HL-60 (cell line): Measurements from ENCODE around the gene SAMD9.

ENCODE experiments used
- POLR2AphosphoS5 ChIP-seq: IDR thresholded peaks from 2 replicates; pipeline ENCODE4 v1.6.1; 2012; ENCODE audit warnings: low read depth
- SPI1 ChIP-seq: IDR thresholded peaks from 2 replicates; pipeline ENCODE4 v1.6.1; 2012; ENCODE audit warnings: low read depth, mild to moderate bottlenecking, borderline replicate concordance
- TF ChIP-seq, protein P1 (sequence below): IDR thresholded peaks from one replicate; pipeline ENCODE4 v1.5.1; 2011; ENCODE audit warnings: low read length, control low read depth, inconsistent platforms; ENCODE audit not compliant: insufficient read depth
- TF ChIP-seq, protein P2 (sequence below): IDR thresholded peaks from 2 replicates; pipeline ENCODE4 v1.6.1; 2012; ENCODE audit warnings: low read depth; ENCODE audit not compliant: insufficient replicate concordance

DNA sequence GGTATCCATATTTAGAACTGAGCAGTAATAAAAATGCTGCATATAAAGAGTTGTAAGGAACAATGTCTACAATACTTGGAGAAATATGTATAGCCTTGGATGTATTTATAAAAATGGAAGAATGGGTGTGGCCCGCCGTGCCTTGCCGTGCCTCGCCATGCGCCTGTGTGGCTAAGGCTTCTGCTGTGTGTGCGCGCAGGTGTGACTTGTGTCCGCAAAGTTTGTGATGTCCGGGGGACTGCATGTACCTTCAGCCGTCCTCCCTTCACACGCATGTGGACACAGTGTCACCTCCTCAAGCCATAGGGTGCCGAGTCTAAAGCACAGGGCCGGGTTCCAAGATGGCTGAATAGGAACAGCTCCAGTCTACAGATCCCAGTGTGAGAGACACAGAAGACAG lies 9.8 kb downstream of the SAMD9 start:
- TF ChIP-seq, protein P1, sequence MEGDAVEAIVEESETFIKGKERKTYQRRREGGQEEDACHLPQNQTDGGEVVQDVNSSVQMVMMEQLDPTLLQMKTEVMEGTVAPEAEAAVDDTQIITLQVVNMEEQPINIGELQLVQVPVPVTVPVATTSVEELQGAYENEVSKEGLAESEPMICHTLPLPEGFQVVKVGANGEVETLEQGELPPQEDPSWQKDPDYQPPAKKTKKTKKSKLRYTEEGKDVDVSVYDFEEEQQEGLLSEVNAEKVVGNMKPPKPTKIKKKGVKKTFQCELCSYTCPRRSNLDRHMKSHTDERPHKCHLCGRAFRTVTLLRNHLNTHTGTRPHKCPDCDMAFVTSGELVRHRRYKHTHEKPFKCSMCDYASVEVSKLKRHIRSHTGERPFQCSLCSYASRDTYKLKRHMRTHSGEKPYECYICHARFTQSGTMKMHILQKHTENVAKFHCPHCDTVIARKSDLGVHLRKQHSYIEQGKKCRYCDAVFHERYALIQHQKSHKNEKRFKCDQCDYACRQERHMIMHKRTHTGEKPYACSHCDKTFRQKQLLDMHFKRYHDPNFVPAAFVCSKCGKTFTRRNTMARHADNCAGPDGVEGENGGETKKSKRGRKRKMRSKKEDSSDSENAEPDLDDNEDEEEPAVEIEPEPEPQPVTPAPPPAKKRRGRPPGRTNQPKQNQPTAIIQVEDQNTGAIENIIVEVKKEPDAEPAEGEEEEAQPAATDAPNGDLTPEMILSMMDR = no peak
- TF ChIP-seq POLR2AphosphoS5 (no peak), SPI1 (no peak)
- TF ChIP-seq, protein P2, sequence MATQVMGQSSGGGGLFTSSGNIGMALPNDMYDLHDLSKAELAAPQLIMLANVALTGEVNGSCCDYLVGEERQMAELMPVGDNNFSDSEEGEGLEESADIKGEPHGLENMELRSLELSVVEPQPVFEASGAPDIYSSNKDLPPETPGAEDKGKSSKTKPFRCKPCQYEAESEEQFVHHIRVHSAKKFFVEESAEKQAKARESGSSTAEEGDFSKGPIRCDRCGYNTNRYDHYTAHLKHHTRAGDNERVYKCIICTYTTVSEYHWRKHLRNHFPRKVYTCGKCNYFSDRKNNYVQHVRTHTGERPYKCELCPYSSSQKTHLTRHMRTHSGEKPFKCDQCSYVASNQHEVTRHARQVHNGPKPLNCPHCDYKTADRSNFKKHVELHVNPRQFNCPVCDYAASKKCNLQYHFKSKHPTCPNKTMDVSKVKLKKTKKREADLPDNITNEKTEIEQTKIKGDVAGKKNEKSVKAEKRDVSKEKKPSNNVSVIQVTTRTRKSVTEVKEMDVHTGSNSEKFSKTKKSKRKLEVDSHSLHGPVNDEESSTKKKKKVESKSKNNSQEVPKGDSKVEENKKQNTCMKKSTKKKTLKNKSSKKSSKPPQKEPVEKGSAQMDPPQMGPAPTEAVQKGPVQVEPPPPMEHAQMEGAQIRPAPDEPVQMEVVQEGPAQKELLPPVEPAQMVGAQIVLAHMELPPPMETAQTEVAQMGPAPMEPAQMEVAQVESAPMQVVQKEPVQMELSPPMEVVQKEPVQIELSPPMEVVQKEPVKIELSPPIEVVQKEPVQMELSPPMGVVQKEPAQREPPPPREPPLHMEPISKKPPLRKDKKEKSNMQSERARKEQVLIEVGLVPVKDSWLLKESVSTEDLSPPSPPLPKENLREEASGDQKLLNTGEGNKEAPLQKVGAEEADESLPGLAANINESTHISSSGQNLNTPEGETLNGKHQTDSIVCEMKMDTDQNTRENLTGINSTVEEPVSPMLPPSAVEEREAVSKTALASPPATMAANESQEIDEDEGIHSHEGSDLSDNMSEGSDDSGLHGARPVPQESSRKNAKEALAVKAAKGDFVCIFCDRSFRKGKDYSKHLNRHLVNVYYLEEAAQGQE = no peak
